ENCODE data around the gene CD82. TPM values are rescaled to one million over a fixed set of nuclear protein-coding genes. Genes with fewer than 3 reads are reported as not detected.

CD82 gene
- polyA plus RNA-seq, 1 of the 3 experiments (the other 2 are of a cell fraction): 39.2 TPM

DNA sequence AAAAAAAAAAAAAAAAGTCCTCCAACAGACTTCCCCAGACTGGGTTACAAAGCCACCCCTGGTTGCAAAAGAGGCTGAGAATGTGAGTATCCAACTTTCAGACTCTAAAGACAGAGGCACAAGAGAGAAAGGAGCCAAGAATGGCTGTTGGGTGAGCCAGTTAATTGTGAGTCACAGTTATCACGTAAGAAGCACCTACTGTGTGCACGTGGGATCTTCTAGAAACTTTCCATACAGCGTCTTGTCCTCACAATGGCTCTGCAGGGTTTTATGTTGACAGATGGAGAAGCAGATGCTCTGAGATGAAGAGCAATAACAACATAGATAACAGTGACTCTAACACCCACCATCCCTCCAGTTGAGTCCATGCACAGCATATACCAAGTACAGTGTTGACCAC lies 41.0 kb downstream of the CD82 start:
- H2AFZ ChIP-seq (ENCODE audit: low read depth): no peak overlapping the region
- H3K9me3 ChIP-seq: no peaks in the 10 kb centered on the region
- WGBS (ENCODE audit: low lambda C conversion rate): 87% methylated on average over 3 of the region's 3 CpGs
- TF ChIP-seq FOSL2 (IDR thresholded peaks at IDR 0.05; ENCODE audit: borderline replicate concordance, low read depth) (no peak), MXI1 (IDR thresholded peaks at IDR 0.05; ENCODE audit: low read depth, low read length) (no peak), ELF1 (IDR thresholded peaks at IDR 0.05) (no peak), FOXJ3 (CRISPR knock-in tag; IDR thresholded peaks at IDR 0.05) (no peak), SMC3 (IDR thresholded peaks at IDR 0.05; ENCODE audit: low read depth, low read length) (no peak), YY1 (IDR thresholded peaks at IDR 0.05; ENCODE audit: low read depth) (no peak), RXRA (IDR thresholded peaks at IDR 0.05; ENCODE audit: borderline replicate concordance, low read depth) (no peak), CHD2 (IDR thresholded peaks at IDR 0.05; ENCODE audit: low read length, partially characterized antibody) (no peak), GATA2 (CRISPR knock-in tag; IDR thresholded peaks at IDR 0.05) (no peak), EP300 (IDR thresholded peaks at IDR 0.05; ENCODE audit: borderline replicate concordance in 1 of 2, low read depth in 1 of 2, low read length in 1 of 2) (no peak), EZH2phosphoT487 (IDR thresholded peaks at IDR 0.05; ENCODE audit: borderline replicate concordance, low read depth) (no peak)
- TF ChIP-seq, protein P1, sequence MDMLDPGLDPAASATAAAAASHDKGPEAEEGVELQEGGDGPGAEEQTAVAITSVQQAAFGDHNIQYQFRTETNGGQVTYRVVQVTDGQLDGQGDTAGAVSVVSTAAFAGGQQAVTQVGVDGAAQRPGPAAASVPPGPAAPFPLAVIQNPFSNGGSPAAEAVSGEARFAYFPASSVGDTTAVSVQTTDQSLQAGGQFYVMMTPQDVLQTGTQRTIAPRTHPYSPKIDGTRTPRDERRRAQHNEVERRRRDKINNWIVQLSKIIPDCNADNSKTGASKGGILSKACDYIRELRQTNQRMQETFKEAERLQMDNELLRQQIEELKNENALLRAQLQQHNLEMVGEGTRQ (IDR thresholded peaks at IDR 0.05; ENCODE audit: borderline replicate concordance, low read depth, low read length): no peak
- TF ChIP-seq, protein P2, sequence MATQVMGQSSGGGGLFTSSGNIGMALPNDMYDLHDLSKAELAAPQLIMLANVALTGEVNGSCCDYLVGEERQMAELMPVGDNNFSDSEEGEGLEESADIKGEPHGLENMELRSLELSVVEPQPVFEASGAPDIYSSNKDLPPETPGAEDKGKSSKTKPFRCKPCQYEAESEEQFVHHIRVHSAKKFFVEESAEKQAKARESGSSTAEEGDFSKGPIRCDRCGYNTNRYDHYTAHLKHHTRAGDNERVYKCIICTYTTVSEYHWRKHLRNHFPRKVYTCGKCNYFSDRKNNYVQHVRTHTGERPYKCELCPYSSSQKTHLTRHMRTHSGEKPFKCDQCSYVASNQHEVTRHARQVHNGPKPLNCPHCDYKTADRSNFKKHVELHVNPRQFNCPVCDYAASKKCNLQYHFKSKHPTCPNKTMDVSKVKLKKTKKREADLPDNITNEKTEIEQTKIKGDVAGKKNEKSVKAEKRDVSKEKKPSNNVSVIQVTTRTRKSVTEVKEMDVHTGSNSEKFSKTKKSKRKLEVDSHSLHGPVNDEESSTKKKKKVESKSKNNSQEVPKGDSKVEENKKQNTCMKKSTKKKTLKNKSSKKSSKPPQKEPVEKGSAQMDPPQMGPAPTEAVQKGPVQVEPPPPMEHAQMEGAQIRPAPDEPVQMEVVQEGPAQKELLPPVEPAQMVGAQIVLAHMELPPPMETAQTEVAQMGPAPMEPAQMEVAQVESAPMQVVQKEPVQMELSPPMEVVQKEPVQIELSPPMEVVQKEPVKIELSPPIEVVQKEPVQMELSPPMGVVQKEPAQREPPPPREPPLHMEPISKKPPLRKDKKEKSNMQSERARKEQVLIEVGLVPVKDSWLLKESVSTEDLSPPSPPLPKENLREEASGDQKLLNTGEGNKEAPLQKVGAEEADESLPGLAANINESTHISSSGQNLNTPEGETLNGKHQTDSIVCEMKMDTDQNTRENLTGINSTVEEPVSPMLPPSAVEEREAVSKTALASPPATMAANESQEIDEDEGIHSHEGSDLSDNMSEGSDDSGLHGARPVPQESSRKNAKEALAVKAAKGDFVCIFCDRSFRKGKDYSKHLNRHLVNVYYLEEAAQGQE (IDR thresholded peaks at IDR 0.05; ENCODE audit: low read depth, low read length): no peak
- TF ChIP-seq, protein P3, sequence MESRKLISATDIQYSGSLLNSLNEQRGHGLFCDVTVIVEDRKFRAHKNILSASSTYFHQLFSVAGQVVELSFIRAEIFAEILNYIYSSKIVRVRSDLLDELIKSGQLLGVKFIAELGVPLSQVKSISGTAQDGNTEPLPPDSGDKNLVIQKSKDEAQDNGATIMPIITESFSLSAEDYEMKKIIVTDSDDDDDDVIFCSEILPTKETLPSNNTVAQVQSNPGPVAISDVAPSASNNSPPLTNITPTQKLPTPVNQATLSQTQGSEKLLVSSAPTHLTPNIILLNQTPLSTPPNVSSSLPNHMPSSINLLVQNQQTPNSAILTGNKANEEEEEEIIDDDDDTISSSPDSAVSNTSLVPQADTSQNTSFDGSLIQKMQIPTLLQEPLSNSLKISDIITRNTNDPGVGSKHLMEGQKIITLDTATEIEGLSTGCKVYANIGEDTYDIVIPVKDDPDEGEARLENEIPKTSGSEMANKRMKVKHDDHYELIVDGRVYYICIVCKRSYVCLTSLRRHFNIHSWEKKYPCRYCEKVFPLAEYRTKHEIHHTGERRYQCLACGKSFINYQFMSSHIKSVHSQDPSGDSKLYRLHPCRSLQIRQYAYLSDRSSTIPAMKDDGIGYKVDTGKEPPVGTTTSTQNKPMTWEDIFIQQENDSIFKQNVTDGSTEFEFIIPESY (IDR thresholded peaks at IDR 0.05; ENCODE audit: borderline replicate concordance, low read depth): no peak
- TF ChIP-seq, protein P4, sequence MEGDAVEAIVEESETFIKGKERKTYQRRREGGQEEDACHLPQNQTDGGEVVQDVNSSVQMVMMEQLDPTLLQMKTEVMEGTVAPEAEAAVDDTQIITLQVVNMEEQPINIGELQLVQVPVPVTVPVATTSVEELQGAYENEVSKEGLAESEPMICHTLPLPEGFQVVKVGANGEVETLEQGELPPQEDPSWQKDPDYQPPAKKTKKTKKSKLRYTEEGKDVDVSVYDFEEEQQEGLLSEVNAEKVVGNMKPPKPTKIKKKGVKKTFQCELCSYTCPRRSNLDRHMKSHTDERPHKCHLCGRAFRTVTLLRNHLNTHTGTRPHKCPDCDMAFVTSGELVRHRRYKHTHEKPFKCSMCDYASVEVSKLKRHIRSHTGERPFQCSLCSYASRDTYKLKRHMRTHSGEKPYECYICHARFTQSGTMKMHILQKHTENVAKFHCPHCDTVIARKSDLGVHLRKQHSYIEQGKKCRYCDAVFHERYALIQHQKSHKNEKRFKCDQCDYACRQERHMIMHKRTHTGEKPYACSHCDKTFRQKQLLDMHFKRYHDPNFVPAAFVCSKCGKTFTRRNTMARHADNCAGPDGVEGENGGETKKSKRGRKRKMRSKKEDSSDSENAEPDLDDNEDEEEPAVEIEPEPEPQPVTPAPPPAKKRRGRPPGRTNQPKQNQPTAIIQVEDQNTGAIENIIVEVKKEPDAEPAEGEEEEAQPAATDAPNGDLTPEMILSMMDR (IDR thresholded peaks at IDR 0.05): no peak
- POLR2A ChIA-PET: no interaction called here
- CTCF ChIA-PET: interaction anchor here (0.8 to 7.2 kb wide), 3 partner anchors 10 to 305 kb away, joined by 3 to 63 read pairs (median 23); no protein-coding TSS in a partner anchor
- no peaks in the 10 kb centered on the region for H3K27me3 ChIP-seq (ENCODE audit: insufficient read depth)
- H3K9ac ChIP-seq: no peak overlapping the region
- no peaks in the 10 kb centered on the region for H3K79me2 ChIP-seq (ENCODE audit: insufficient read depth)
- H3K4me2 ChIP-seq: no peak overlapping the region
- H3F3A ChIP-seq (replicated peaks; ENCODE audit: insufficient read depth): no peaks in the 10 kb centered on the region
- no peak for DNase-seq
- no peaks in the 10 kb centered on the region for H3K36me3 ChIP-seq (replicated peaks in 1 of 2; ENCODE audit: control insufficient read depth in 1 of 2, insufficient read depth in 2 of 2, low read length in 1 of 2)
- no peak overlapping the region for H3K27ac ChIP-seq (ENCODE audit: low read depth in 2 of 2, low read length in 1 of 2)
- H3K4me1 ChIP-seq (ENCODE audit: control insufficient read depth in 1 of 2, insufficient read depth in 2 of 2, low read depth in 1 of 2, low read length in 1 of 2): peaks cover 0 to 17% of the 10 kb centered on the region in 2 experiments; a peak in 1 of 4 replicates
- H3K9me2 ChIP-seq: no peaks in the 10 kb centered on the region
- no peaks in the 10 kb centered on the region for H4K20me1 ChIP-seq (ENCODE audit: insufficient read depth)
- H3K4me3 ChIP-seq (ENCODE audit: low read depth in 2 of 2, low read length in 1 of 2): no peak overlapping the region
